ENCODE measurements around the gene FREY1.
"Not testable (repeated sequence)": the region's sequence is repeated elsewhere in the genome, so short reads cannot be mapped to it uniquely, and the experiment has no call there.

FREY1 gene

GRCh38 chr11:45913514-45913913 is 6.4 kb upstream of the FREY1 start:
- no peak for DNase-seq

DNA sequence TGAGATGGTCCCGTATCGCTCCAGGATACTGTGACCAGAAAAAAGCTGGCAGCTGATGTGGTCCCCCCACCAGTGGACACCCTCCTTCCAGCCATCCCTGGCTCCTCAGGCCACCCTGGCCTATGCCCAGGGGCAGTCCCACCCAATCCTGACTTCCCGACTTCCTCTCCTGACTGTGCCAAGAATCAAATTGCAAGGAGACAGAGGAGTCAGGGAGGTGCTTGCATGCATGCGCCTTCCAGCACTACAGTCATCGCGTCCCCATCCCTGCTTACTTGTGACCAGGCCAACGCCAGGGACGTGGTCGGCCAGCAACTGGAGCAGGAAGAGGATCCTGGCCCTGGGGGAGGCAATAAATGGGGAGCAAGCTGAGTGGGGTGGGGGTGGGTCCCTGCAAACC is 3.6 kb upstream of the FREY1 start:
- no peak for DNase-seq

DNA sequence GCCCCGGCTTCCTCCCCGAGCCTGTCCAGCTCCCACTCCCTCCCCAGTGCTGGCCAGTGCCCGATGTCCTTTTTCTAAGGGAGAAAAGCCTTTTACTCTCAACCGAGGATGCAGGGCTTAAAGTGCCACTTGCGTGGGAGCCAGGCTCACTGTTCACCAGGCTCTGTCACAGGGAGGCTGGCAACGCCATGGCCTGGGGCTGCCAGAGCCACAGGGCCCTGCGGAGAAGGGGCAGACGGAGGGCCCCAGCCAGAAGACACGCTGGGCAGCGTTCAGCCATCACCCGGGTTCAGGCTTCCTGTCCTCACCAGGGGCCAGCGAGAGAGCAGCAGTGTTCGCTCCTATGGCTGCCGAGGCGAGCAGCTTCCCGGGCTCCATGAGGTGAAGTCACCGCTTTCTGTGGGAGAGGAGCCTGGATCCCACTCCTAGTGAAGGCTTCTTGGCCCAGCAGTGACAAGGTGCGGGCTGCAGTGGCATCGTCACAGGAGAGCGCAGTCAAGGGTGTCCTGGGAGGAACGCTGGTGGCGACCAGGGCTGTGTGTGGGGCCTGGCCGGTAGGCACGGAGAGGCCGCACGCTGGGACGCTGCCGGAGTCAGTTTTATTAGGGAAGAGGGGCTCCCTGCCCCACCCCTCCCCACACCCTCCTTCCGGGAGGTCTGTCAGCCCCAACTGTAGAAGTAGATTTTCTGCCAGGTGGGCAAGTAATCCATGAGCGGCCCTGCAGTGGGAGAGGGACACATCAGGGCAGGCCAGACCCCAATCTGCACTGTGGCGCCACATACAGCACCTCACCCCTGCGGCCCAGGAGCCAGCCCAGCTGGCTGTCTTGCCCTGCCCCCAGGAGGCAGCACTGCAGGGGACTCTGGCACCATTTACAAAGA is 2.8 kb upstream of the FREY1 start:
- no peak for DNase-seq

GRCh38 chr11:45907911-45908370 is 870 bp upstream of the FREY1 start:
- DNase-seq, result no peak

DNA sequence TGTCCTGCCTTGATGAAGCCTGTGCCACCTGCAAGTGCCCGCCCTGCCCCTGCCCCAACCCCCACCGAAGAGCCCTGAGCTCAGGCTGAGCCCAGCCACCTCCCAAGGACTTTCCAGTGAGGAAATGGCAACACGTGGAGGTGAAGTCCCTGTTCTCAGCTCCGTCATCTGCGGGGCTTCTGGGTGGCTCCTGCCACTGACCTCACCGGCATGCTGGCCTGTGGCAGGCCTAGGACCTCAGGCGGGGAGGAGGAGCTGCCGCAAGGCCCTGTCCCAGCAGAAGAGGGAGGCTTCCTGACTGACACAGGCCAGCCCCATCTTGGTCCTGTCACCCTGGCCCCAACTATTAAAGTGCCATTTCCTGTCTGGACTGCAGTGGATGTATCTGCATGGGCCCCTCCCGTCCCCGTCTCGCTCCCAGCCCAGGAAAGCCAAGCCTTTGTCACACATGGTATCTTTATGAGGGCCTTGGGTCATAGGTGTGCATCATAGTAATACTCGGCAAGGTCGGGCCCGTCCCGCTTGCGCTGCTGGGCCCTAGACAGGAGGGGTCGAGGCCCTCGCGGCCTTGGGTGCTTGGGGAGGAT is 882 bp downstream of the FREY1 start:
- DNase-seq, result no peak

DNA sequence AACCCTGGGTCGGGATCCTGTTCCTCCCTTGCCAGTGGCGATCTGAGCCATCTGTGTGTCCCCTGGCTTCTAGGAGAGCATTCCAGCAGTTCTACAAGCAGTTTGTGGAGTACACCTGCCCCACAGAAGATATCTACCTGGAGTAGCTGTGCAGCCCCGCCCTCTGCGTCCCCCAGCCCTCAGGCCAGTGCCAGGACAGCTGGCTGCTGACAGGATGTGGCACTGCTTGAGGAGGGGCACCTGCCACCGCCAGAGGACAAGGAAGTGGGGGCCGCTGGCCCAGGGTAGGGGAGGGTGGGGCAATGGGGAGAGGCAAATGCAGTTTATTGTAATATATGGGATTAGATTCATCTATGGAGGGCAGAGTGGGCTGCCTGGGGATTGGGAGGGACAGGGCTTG is 1.5 kb downstream of the FREY1 start:
- DNase-seq, result not testable (repeated sequence)

DNA sequence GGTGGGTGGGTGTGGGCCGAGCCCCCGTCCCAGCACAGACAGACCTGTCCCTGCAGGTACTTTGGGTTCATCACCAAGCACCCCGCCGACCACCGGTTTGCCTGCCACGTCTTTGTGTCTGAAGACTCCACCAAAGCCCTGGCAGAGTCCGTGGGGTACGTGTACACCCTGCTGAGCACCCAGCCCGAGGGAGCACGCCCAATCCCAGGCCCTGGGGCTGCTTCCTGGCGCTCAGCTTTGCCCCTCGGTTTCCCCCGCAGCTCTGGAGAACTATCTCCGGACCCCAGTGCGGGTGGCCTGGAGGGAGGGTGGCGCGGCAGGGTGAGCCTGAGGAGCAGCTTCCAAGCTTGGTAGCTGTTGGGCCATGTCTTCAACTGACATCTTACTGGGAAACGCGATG is 2.0 kb downstream of the FREY1 start:
- no peak for DNase-seq

DNA sequence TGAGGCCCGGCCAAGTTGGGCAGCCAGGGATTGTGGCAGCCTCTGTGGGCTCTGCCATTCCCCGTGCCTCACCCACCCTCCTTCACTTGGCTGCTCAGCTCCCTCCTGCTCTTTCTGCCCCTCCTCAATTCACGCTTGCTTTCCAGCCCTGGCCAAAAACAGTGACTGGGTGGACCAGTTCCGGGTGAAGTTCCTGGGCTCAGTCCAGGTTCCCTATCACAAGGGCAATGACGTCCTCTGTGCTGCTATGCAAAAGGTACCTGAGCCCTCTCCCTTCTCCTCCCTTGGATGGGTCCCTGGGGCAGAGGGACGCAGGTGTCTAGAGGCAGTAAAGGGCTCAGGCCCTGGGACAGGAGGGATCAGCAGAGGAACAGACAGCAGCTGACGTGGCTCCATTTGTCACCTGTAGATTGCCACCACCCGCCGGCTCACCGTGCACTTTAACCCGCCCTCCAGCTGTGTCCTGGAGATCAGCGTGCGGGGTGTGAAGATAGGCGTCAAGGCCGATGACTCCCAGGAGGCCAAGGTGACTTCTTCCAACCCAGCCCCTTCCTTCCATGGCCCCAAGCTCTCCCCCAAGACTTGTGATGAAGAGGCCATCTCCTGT is 2.7 kb downstream of the FREY1 start:
- no peak for DNase-seq

DNA sequence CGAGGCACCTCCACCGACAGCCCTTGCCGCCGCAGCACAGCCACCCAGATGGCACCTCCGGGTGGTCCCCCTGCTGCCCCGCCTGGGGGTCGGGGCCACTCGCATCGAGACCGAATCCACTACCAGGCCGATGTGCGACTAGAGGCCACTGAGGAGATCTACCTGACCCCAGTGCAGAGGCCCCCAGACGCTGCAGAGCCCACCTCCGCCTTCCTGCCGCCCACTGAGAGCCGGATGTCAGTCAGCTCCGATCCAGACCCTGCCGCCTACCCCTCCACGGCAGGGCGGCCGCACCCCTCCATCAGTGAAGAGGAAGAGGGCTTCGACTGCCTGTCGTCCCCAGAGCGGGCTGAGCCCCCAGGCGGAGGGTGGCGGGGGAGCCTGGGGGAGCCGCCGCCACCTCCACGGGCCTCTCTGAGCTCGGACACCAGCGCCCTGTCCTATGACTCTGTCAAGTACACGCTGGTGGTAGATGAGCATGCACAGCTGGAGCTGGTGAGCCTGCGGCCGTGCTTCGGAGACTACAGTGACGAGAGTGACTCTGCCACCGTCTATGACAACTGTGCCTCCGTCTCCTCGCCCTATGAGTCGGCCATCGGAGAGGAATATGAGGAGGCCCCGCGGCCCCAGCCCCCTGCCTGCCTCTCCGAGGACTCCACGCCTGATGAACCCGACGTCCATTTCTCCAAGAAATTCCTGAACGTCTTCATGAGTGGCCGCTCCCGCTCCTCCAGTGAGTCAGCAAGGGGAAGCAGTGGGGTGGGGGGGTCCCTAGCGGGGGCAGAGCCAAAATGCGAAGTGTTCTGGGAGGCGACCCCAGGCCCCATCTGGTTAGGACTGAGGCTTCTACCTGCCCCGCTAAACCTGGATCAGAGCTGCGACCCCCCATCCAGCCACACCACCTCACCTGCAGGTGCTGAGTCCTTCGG is 4.4 kb downstream of the FREY1 start:
- no peak for DNase-seq

GRCh38 chr11:45901626-45902025 is 5.4 kb downstream of the FREY1 start:
- DNase-seq, result no peak

DNA sequence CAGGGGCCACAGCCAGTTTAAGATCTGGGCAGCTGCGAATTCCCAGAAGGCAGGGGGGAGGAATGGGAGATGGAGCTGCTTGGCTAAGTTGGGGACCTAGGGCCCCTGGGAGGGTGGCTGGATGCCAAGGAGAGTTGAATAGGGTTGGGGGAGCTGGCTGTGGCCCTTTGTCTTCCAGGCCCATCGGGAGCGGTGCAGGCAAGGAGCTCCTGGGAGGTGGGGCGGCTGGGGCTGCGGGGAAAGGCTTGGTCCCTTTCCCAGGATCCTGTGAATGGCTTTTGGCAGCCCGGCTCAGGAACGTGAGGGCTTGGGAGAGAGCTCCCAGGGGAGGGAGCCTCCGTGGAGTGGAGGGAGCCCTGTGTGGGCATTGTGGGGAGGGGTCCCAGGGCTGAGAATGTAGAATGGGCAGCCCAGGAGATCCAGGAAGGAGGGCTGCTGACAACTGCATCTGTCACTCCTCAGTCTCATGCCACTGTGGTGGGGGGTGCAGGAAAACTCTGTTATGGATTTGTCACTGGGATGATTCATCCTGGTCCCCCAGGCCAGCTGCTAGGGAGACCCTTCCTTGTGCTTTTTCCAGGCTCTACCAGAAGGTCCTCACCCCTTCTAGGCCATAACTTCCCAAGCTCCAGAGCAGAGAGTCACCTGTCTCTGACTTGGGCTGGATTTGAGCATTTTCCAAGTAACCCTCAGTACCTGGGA is 6.0 kb downstream of the FREY1 start:
- DNase-seq, result no peak

DNA sequence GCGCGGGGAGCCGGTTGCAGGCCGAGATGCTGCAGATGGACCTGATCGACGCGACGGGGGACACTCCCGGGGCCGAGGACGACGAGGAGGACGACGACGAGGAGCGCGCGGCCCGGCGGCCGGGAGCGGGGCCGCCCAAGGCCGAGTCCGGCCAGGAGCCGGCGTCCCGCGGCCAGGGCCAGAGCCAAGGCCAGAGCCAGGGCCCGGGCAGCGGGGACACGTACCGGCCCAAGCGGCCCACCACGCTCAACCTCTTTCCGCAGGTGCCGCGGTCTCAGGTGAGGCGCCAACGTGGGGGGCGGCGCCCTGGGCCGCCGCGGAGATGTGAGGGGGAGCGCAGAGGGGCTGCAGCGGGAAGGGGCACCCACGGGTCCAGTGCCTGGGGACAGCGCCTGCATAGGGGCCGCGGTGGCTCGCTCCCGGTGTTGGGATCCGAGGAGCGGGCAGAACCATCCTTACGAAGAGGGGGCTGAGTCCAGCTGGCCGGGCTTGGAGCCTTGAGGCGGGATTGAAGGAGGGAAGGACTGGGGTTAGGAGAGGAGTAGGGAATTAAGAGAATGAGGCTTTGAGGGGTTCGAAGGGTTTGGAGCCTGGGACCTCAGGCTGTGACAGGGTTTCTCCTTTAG is 6.8 kb downstream of the FREY1 start:
- DNase-seq, result not testable (repeated sequence)

DNA sequence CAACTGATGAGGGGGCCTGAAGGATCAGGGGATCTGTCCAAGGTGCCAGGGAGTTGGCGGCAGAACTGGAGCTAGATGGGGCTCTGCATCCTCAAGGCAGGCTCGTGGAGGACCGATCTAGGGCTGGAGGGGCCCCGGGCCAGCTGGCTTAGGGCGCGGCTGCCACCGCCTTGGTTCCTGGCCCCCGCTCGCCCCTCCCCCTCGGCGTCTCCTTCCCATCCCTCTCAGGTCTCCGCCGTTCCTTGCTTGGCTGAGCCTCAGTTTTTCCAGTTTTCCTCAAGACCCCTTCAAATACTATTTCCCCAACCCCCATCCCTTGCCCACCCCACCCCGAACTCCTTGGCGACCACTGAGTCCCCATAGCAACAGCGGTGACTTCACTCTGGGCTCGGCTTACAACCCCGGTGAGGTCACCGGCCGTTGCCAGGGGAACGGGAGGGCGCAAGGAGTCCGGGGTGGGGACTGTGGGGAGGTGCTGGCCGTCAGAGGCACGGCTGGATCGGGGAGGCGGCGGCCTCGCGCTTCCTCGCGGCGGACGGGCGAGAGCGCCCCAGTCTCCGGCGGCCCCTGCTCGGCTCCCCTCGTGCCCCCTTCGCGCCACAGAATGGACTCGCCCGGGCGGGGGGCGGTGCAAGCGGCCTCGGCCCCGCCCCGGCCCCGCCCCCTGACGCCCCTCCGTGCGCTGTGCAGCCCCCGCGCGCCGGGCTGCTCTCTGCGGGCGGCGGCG is 7.5 kb downstream of the FREY1 start:
- peak; percentile 64 for DNase-seq

- no peak for DNase-seq
Measured at GRCh38 chr11:45899086-45899447, 8.0 kb downstream of the FREY1 start.

- DNase-seq, result no peak
Measured at GRCh38 chr11:45897556-45897955, 9.5 kb downstream of the FREY1 start.

DNA sequence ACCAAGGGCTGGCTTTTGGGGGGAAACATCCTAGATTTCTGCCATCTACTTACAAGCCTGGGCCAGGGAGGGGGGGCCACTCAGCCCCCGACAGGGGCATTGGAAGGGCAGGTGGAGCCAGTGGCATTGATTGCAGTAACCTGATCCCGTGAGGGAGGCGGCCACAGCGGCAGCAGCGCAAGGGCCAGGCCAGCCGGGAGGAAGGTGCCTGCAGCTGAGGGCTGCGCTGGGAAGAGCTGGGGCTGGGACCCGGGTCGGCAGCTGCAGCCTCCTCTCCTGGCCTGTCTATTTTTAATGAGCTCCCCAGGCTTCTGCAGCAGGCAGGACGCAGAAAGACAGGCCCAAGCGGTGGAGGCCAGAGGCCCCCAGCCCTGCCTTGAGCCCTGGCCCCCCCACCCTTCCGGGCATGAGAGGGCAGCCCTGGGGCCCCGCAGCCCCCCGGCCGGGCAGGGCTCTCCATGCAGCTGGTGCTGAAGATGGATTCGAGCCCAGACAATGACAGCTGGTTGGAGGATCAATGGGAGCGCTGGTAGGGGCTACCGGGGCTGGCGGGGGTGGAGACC is 10.6 kb downstream of the FREY1 start:
- DNase-seq, result no peak

- no peak for DNase-seq
Measured at GRCh38 chr11:45895553-45896259, 11.4 kb downstream of the FREY1 start.

DNA sequence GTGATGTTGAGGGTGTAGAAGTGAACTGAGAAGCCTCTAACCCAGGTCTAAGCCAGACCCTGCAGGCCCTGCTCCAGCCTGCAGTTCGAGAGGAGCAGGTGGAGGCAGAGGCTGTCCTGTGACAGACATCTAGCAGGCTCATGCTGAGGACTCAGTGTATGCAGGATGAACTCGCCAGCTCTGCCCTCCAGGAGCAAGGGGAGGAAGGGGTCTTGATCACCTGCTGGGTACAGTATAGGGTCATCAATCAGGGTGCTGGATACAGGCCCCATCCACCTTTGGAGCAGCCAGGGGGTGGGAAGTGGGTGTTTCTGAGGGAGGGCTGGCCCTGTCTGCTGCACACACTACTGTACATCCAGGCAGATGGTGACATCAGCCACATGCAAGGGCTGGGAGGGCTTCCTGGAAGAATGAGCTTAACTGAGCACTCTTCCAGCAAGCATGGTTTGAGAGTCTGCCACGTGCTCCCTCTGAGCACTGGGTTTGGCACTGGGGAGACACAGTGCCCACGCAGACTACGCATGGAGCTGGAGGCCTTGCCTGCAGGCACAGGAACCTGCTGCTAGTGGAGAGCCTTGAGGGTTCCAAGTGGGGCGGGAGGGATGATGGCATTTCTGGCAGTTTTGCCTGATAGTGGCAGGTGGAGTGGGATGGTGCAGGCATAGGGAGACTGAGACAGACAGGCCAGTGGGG is 12.4 kb downstream of the FREY1 start:
- DNase-seq, result no peak

DNA sequence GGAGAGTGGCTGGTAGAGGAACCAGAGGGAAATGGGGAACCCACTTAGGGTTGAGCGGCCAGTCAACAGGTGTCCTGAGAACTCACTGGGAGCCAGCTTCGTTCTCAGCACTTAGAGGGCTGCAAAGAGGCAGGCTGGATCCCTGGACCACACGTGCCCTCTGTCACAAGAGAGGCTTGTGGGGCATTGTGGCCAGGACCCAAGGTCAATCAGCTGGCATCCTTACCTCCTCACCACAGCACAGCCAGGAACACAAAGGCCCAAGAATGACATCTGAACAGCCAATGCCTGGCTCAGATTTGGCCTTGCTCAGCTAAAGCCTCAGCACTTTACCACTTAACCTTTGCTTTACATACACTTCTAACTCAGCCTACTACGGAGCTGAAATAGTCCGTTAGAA is 14.2 kb downstream of the FREY1 start:
- DNase-seq, result no peak

Measured in stimulated activated CD4-positive, alpha-beta T cell treated with anti-CD3 and anti-CD28 coated beads, Interleukin-1b, Interleukin-23, amount 100 ng/mL, for 48 hours (primary cell).